NCI-H345 (cell line): Measurements from ENCODE around the gene BTAF1.

Source experiments
- DNase-seq: peaks from one replicate; lab custom pipeline; 2025; lab: John Stamatoyannopoulos, UW

The BTAF1 gene

GRCh38 chr10:92052088-92052487 lies 128.5 kb downstream of the BTAF1 start:
- DNase-seq = no peak

DNA sequence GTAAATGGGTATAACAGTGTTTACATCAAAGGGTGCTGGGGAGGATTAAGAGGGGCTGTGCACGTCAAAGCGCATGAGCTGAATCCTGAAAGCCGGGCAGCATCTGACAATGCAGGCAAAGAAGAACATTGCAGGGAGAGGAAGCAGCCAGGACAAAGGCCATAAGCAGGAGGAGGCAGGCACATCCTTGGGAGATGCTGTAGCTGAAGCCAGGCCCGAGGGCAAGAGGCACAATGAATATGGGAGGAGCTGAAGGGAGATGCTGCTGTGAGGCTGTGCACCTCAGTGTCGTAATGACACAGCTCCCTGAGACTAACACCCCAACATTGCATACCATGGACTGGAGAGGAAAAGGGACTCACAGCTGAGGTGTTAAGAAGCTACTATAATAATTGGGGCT lies 129.2 kb downstream of the BTAF1 start:
- DNase-seq = no peak

- no peak for DNase-seq
Observed at GRCh38 chr10:92054807-92055206, 131.2 kb downstream of the BTAF1 start.

GRCh38 chr10:92062273-92062672 lies 138.7 kb downstream of the BTAF1 start:
- DNase-seq = no peak

GRCh38 chr10:92064506-92064905 lies 140.9 kb downstream of the BTAF1 start:
- DNase-seq = no peak

DNA sequence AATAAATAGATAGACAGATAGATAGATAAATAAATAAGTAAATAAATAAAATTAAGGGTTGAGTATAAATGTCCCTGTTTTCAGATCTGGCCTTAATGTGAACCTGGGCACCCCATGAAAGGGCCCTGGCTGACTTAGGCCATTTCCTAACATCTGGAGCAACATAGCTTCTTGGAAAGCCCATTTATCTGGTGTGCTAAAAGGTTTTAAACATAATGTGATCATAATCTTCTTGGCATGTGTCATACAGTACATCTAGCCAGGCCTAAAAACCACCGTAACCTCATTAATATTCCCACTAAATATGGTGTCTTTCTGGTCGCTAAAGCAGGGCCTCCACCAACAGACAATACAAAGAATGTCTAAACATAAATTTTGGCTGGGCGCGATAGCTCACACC lies 142.8 kb downstream of the BTAF1 start:
- DNase-seq = no peak

DNA sequence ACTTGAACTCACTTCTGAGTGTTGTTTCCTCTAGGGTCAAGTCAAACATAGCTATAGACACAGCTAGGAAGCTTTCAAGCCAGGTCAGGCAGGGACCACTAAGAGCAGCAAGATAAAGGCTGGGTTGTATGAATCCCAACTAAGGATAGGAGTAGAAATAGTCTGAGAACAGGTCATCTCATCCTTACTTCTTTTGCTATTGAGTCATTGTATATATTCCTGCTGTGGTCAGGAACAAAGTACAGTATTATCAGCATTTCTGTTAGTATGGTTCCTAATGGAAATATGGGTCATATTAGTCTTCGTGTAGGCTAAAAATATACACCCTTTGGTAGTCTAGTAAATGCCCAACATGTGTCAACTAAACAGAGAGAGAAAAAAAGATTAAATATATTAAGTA lies 145.3 kb downstream of the BTAF1 start:
- no peak for DNase-seq

GRCh38 chr10:92074126-92074887 lies 150.7 kb downstream of the BTAF1 start:
- no peak for DNase-seq

DNA sequence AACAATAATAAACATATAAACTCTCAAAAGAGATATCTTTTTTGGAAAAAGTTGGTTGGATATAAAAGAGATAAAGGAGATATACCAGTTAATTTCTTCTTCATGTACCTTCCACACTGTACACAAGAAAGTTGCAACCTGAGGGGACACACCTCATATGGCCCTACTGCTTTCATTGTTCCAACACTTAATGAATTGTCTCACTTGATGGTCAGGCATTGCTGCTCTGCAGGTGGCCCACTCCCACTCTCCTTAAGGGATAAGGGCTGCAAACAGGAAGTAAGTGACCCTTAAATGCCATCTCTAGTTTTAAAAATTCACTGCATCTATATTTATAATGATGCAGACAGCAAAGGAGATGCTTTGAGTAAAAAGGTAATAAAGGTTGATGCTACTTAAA lies 152.3 kb downstream of the BTAF1 start:
- no peak for DNase-seq

GRCh38 chr10:92076722-92077121 lies 153.2 kb downstream of the BTAF1 start:
- DNase-seq = no peak

DNA sequence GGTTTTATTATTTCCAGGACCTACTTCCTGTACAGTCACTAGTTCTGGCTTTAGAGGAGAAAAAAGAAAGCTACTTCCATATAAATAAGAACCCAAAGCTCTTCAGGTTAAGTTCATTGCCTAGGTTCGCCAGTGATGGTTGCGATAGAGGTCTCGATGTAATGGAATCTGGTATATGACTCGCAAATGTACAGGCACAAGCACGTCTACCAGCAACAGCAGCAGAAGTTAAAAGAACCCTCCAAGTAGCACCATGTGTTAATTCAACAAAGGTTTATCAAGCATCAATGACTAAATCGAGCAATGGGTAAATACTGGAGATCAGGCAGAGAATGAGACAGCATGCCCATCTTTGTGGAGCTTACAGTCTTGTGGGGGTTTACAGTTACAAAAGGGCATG lies 155.4 kb downstream of the BTAF1 start:
- no peak for DNase-seq
